ENCODE results near the gene RCSD1. TPM values are rescaled to one million over a fixed set of nuclear protein-coding genes. Genes with fewer than 3 reads are reported as not detected.

RCSD1 gene
- total and polyA plus RNA-seq, 8 donors: 6.0 to 43.7 (median 19.7) TPM

GRCh38 chr1:167693425-167694045 lies 63.5 kb downstream of the RCSD1 start:
- no peak overlapping the region for H3K4me3 ChIP-seq
- 81 to 93% (median 86%) methylated on average over 7 of the region's 7 CpGs for WGBS, 5 donors
- DNase-seq: no peak
- H3K9me3 ChIP-seq: no peaks in the 10 kb centered on the region
- H3K27me3 ChIP-seq: no peaks in the 10 kb centered on the region
- no peak overlapping the region for H3K27ac ChIP-seq
- intact Hi-C loops (cut with DNase I; ENCODE audit: low total_unique reads): no loop called here
- H3K36me3 ChIP-seq: peaks cover 20 to 90% (median 78%) of the 10 kb centered on the region in 4 donors
- H3K4me1 ChIP-seq: peaks cover 11 to 24% (median 15%) of the 10 kb centered on the region in 4 donors
- TF ChIP-seq POLR2AphosphoS5 (IDR thresholded peaks at IDR 0.05): no peak
- TF ChIP-seq CTCF (IDR thresholded peaks at IDR 0.05): no peak
- no peak for TF ChIP-seq EP300 (IDR thresholded peaks at IDR 0.05)
- TF ChIP-seq POLR2A (IDR thresholded peaks at IDR 0.05): no peak

- H3K9me3 ChIP-seq: no peaks in the 10 kb centered on the region
- no peak for DNase-seq
- no peak overlapping the region for H3K4me3 ChIP-seq
- TF ChIP-seq POLR2A (IDR thresholded peaks at IDR 0.05) (no peak), CTCF (IDR thresholded peaks at IDR 0.05) (no peak), POLR2AphosphoS5 (IDR thresholded peaks at IDR 0.05) (no peak), EP300 (IDR thresholded peaks at IDR 0.05) (no peak)
- intact Hi-C loops (cut with DNase I; ENCODE audit: low total_unique reads): no loop called here
- H3K4me1 ChIP-seq: peaks cover 11 to 18% (median 15%) of the 10 kb centered on the region in 4 donors
- no peak overlapping the region for H3K27ac ChIP-seq
- WGBS, 5 donors: 70 to 82% (median 70%) methylated on average over 2 of the region's 2 CpGs
- peaks cover 20 to 98% (median 84%) of the 10 kb centered on the region in 4 donors for H3K36me3 ChIP-seq
- H3K27me3 ChIP-seq: no peaks in the 10 kb centered on the region
Observed at GRCh38 chr1:167694691-167695090, 64.7 kb downstream of the RCSD1 start.

- Histone ChIP-seq H3K36me3 (peaks cover 19 to 98% (median 84%) of the 10 kb centered on the region in 4 donors), H3K4me3 (no peak overlapping the region), H3K4me1 (peaks cover 11 to 18% (median 15%) of the 10 kb centered on the region in 4 donors), H3K27me3 (no peaks in the 10 kb centered on the region), H3K27ac (no peak overlapping the region), H3K9me3 (no peaks in the 10 kb centered on the region)
- WGBS, 5 donors: 78 to 93% (median 84%) methylated on average over 2 of the region's 2 CpGs
- no peak for DNase-seq
- intact Hi-C loops (cut with DNase I; ENCODE audit: low total_unique reads): no loop called here
- TF ChIP-seq EP300 (IDR thresholded peaks at IDR 0.05) (no peak), POLR2AphosphoS5 (IDR thresholded peaks at IDR 0.05) (no peak), POLR2A (IDR thresholded peaks at IDR 0.05) (no peak), CTCF (IDR thresholded peaks at IDR 0.05) (no peak)
Observed at GRCh38 chr1:167695147-167695546, 65.1 kb downstream of the RCSD1 start.

- TF ChIP-seq POLR2AphosphoS5 (IDR thresholded peaks at IDR 0.05) (no peak), POLR2A (IDR thresholded peaks at IDR 0.05) (no peak)
- H3K36me3 ChIP-seq: peaks cover 14 to 96% (median 79%) of the 10 kb centered on the region in 4 donors
- H3K27me3 ChIP-seq: no peaks in the 10 kb centered on the region
- no peak overlapping the region for H3K4me3 ChIP-seq
- DNase-seq: no peak
- no peak overlapping the region for H3K27ac ChIP-seq
- no peaks in the 10 kb centered on the region for H3K9me3 ChIP-seq
- H3K4me1 ChIP-seq: peaks cover 11 to 18% (median 15%) of the 10 kb centered on the region in 4 donors
- intact Hi-C loops (cut with DNase I; ENCODE audit: low total_unique reads): no loop called here
- 85 to 92% (median 91%) methylated on average over 7 of the region's 7 CpGs for WGBS, 5 donors
Observed at GRCh38 chr1:167695756-167696561, 65.9 kb downstream of the RCSD1 start.

Data from stomach (tissue), 9 donors.